Thyroid gland (tissue), 4 donors: ENCODE data around the gene FHOD3. TPM values are rescaled to one million over a fixed set of nuclear protein-coding genes. Genes with fewer than 3 reads are reported as not detected.

ENCODE experiments used
- DNase-seq, 2 donors: peaks; one replicate each; pipeline ENCODE4 v3.0.0-alpha.2; 2019
- H3K27ac ChIP-seq, 3 donors: fragments of 200-600 bp; sonication (generic); 1 replicate in 2 of 3; 2 replicates in 1 of 3; pipeline ENCODE4 v1.5.1; 2016 to 2019; ENCODE audit warnings: mild to moderate bottlenecking in 1 of 3, moderate library complexity in 1 of 3
- H3K27me3 ChIP-seq: fragments of 200-600 bp; sonication (generic); one replicate; pipeline ENCODE4 v1.5.1; 2019
- H3K36me3 ChIP-seq, 2 donors: fragments of 200-600 bp; sonication (generic); one replicate each; pipeline ENCODE4 v1.5.1; 2016 to 2019
- H3K4me1 ChIP-seq, 2 donors: fragments of 200-600 bp; sonication (generic); one replicate each; pipeline ENCODE4 v1.5.1; 2017 to 2019
- H3K4me3 ChIP-seq, 3 donors: fragments of 200-600 bp; sonication (generic); replicated peaks in 1 of 3; 1 replicate in 2 of 3; 2 replicates in 1 of 3; pipeline ENCODE4 v1.5.1; 2016; ENCODE audit warnings: mild to moderate bottlenecking in 1 of 3
- H3K9me3 ChIP-seq: fragments of 200-600 bp; sonication (generic); one replicate; pipeline ENCODE4 v1.5.1; 2017
- POLR2A ChIP-seq, 2 donors: fragments of 450-650 bp; IDR thresholded peaks; one replicate each; pipeline ENCODE4 v1.6.1; 2017; ENCODE audit warnings: antibody characterized with exemption in 2 of 2, mild to moderate bottlenecking in 2 of 2, moderate library complexity in 1 of 2
- WGBS, 2 donors: methylation state at CpG; one replicate each; pipeline ENCODE4 v1.1.5; 2017; 5-methylcytosine and 5-hydroxymethylcytosine counted together
- intact Hi-C: fragments of 100-400 bp; cut with DNase I; formaldehyde crosslinking; loops from one replicate; pipeline ENCODE4 v1.15.1; 2023
- total RNA-seq, 4 donors: library from RNA; depleted of rRNA; stranded (reverse); fragments of >200 nt; gene quantifications; one replicate each; pipeline ENCODE4 v1.2.3, GENCODE V29; 2016
- TF ChIP-seq, protein P1 (sequence below), 6 experiments: fragments of 200-600 bp in 3 of 6; fragments of 450-650 bp in 3 of 6; sonication (generic) in 3 of 6; IDR thresholded peaks; one replicate each; pipeline ENCODE4 v1.5.1; 2016 to 2019; ENCODE audit warnings: antibody characterized with exemption in 6 of 6, mild to moderate bottlenecking in 2 of 6, inconsistent platforms in 1 of 6, moderate library complexity in 1 of 6

FHOD3 gene
- total RNA-seq, 4 donors from 2014 or later, result 1.6 to 6.9 (median 4.8) TPM

DNA sequence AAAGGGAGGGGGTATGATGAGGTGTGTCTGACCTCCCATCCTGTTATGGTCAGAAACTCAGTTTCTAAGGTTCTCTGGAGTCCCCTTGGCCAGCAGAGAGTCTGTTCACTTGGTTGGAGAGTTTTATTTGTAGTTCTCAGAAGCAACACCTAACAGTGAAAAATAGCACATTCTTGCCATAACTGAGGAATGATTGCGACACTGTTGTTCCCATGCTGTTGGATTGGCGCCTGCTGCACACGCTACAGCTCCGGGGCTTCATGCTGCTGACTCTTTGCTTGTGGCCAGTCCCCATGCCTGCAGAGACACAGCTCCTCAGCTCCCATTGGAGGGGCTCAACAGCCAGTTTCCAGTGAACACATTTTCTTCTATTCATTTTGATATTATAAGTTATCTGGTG, 489.2 kb downstream of the FHOD3 start:
- Histone ChIP-seq H3K9me3 (no peaks in the 10 kb centered on the region), H3K36me3 (no peaks in the 10 kb centered on the region), H3K4me3 (no peak overlapping the region), H3K27ac (no peak overlapping the region), H3K4me1 (no peaks in the 10 kb centered on the region), H3K27me3 (no peaks in the 10 kb centered on the region)
- DNase-seq, result peak in 1 of 2 donors; percentile 25
- TF ChIP-seq POLR2A (IDR thresholded peaks at IDR 0.05), result no peak
- TF ChIP-seq, protein P1, sequence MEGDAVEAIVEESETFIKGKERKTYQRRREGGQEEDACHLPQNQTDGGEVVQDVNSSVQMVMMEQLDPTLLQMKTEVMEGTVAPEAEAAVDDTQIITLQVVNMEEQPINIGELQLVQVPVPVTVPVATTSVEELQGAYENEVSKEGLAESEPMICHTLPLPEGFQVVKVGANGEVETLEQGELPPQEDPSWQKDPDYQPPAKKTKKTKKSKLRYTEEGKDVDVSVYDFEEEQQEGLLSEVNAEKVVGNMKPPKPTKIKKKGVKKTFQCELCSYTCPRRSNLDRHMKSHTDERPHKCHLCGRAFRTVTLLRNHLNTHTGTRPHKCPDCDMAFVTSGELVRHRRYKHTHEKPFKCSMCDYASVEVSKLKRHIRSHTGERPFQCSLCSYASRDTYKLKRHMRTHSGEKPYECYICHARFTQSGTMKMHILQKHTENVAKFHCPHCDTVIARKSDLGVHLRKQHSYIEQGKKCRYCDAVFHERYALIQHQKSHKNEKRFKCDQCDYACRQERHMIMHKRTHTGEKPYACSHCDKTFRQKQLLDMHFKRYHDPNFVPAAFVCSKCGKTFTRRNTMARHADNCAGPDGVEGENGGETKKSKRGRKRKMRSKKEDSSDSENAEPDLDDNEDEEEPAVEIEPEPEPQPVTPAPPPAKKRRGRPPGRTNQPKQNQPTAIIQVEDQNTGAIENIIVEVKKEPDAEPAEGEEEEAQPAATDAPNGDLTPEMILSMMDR (IDR thresholded peaks at IDR 0.05), result no peak
- 81 to 83% methylated on average over 4 of the region's 4 CpGs for WGBS, 2 donors
- intact Hi-C loops, result no loop called here

DNA sequence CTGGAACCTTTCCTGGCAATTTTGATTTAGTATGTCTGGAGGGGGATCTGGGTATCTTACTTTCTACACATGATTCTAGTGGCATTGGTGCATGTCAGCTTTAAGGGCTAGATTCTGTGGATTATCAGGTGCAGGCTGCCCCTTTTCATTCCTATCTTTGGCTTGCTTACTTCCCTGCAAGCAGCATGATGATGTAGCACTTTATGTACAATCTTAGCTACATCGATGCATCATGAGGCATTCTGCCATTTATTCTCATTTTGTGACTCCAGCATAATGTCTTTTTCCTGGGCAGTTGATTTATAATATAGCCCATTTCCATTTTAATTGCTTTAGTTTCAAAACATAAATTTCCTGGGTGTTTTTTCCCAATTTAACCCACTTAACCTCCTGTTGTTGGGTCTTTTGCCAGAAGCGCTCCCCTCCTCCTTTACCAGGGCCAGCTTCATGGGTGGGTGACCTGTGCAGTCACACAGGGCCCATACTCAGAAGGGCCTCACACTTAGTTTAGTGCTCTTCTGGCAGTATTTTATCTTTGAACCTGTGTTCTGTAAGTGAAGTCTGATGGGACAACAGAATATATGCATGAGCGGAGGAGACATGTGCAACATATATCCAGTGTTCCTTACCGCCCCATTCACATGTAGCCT, 495.2 kb downstream of the FHOD3 start:
- intact Hi-C loops, result no loop called here
- Histone ChIP-seq H3K4me3 (no peak overlapping the region), H3K27ac (no peak overlapping the region), H3K36me3 (peaks cover 12 to 27% of the 10 kb centered on the region in 2 donors), H3K9me3 (no peaks in the 10 kb centered on the region), H3K4me1 (no peaks in the 10 kb centered on the region), H3K27me3 (no peaks in the 10 kb centered on the region)
- TF ChIP-seq, protein P1 (IDR thresholded peaks at IDR 0.05), result no peak
- TF ChIP-seq POLR2A (IDR thresholded peaks at IDR 0.05), result no peak
- DNase-seq, result no peak
- WGBS, 2 donors, result 93 to 98% methylated on average over 4 of the region's 4 CpGs

DNA sequence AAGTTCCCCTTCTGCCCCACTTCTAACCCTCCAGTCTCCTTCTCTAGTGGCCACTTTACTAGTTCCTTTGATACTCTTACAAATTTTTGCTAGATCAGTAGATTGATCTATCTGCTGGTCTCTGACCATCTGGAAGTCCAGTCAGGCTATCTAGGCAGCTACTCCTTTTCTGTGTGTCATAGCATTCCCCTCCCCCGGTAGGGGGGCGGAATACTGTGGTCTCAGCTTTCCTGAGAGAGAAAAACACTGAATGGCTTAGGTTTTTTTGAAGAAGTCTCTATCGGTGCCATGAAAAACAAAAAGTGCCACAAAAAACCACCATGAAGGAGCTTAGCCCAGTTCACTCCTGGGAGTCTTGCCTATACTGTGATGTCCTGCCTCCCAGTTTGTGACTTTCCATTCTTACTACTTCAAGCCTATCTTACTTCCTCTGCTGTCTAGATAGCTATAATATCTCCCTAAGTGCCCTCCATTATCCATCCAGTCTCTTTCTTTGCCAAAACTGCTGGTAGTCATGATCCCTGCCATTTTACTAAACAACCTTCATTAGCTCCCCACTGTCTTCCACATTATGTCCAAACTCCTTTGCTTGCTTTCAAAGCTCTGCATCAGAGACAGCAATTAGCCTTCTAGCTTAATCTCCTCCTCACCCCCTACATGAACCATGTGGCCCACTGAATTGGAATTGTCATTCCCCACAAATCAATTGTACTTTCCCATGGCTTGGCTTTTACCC, 501.4 kb downstream of the FHOD3 start:
- Histone ChIP-seq H3K4me1 (no peaks in the 10 kb centered on the region), H3K27ac (no peak overlapping the region), H3K4me3 (no peak overlapping the region), H3K36me3 (peaks cover 28 to 36% of the 10 kb centered on the region in 2 donors), H3K9me3 (no peaks in the 10 kb centered on the region), H3K27me3 (no peaks in the 10 kb centered on the region)
- 87 to 88% methylated on average over 3 of the region's 3 CpGs for WGBS, 2 donors
- no peak for TF ChIP-seq POLR2A (IDR thresholded peaks at IDR 0.05)
- TF ChIP-seq, protein P1 (IDR thresholded peaks at IDR 0.05), result no peak
- intact Hi-C loops, result no loop called here
- DNase-seq, result no peak

DNA sequence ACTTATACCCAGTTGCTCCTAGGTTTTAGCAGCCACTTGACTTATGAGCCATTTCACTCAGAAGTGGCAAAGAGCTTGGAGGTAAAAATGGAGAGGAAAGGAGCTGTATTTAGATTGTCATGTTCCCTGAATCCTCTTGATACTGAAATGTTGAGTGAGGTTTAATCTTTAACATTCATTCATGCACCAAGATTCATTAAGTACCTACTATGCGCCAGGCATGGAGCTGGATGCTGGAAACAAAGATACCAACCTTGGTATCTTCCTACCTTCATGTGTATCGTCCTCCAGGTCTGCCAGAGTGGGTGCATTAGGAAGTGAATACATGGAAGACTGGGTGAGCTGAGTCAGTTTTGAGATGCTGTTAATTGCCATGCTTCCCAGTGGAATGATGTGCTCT, 507.6 kb downstream of the FHOD3 start:
- H3K36me3 ChIP-seq, result peaks cover 10 to 17% of the 10 kb centered on the region in 2 donors
- H3K27ac ChIP-seq, result no peak overlapping the region
- DNase-seq, result no peak
- no peaks in the 10 kb centered on the region for H3K4me1 ChIP-seq
- H3K27me3 ChIP-seq, result no peaks in the 10 kb centered on the region
- TF ChIP-seq, protein P1 (IDR thresholded peaks at IDR 0.05), result no peak
- no peak for TF ChIP-seq POLR2A (IDR thresholded peaks at IDR 0.05)
- H3K4me3 ChIP-seq, result no peak overlapping the region
- intact Hi-C loops, result no loop called here
- no peaks in the 10 kb centered on the region for H3K9me3 ChIP-seq
- 97 to 100% methylated on average over 2 of the region's 2 CpGs for WGBS, 2 donors

DNA sequence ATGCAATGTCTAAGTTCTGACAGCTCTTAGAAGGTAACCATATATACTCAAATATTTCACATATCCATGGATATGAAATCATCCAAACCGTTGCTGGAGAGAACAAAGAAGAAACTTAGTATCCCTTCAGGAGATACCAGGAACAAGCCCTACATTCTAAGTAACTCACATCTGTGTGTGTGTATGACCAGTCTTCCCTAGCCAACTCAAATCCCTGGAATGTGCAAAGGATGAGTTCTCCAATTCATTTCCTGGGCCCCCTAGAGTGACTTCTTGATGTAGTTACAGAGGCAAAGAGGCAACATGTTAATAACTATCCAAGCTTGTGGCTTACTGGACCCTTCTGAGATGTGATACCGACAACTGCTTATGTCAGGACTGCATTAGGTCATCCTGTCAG, 511.2 kb downstream of the FHOD3 start:
- Histone ChIP-seq H3K4me1 (no peaks in the 10 kb centered on the region), H3K36me3 (peaks cover 6 to 10% of the 10 kb centered on the region in 2 donors), H3K27me3 (no peaks in the 10 kb centered on the region), H3K9me3 (no peaks in the 10 kb centered on the region), H3K4me3 (no peak overlapping the region), H3K27ac (no peak overlapping the region)
- intact Hi-C loops, result no loop called here
- DNase-seq, result no peak
- TF ChIP-seq, protein P1 (IDR thresholded peaks at IDR 0.05), result no peak
- no peak for TF ChIP-seq POLR2A (IDR thresholded peaks at IDR 0.05)
- 89 to 94% methylated on average over 2 of the region's 2 CpGs for WGBS, 2 donors
